ENCODE data around the gene CSRNP2.
A peak's percentile ranks its signal among the peaks of the same experiment; 100 is the strongest.
"Not testable (repeated sequence)": the region's sequence is repeated elsewhere in the genome, so short reads cannot be mapped to it uniquely, and the experiment has no call there.

CSRNP2 gene, protein sequence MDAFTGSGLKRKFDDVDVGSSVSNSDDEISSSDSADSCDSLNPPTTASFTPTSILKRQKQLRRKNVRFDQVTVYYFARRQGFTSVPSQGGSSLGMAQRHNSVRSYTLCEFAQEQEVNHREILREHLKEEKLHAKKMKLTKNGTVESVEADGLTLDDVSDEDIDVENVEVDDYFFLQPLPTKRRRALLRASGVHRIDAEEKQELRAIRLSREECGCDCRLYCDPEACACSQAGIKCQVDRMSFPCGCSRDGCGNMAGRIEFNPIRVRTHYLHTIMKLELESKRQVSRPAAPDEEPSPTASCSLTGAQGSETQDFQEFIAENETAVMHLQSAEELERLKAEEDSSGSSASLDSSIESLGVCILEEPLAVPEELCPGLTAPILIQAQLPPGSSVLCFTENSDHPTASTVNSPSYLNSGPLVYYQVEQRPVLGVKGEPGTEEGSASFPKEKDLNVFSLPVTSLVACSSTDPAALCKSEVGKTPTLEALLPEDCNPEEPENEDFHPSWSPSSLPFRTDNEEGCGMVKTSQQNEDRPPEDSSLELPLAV

DNA sequence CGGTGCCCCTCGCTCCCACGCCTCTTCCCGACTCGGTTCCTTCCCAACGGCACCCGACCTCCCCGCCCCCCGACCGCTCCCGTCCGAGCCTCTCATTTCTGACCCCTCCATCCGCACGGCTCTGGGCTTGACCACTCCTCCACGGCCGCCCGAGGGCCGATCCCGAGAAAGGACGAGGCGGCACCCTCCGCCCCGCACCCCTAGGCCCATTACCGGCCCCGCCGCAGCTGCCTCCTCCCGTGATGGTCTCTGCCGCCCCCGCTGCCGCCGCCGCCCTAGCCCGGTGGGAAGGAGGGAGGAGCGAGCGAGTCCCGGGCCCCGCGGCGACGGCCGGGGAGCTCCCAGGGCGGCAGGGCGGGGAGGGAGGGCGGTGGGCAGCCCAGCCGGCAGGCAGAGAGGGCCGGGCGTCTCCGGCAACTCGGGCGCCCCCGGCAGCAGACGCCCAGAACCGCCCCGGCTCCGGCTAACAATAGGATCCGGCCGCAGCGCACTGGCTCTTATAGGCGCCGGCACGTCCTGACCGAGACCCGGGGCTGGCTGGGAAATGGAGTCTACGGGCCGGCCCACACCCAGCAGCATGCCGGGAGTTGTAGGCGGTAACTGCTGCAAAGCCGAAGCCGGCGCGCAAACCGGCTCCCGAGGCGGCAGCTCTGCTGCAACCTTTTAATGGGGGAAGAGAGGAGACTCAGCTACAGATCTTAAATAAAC, at the start of gene CSRNP2:
TSS of gene CSRNP2 (minus strand) at position 471 of the 708 bp plus-strand sequence. CDS start 7,035 bp downstream, outside the sequence.
- peak; percentile 89 for DNase-seq

DNA sequence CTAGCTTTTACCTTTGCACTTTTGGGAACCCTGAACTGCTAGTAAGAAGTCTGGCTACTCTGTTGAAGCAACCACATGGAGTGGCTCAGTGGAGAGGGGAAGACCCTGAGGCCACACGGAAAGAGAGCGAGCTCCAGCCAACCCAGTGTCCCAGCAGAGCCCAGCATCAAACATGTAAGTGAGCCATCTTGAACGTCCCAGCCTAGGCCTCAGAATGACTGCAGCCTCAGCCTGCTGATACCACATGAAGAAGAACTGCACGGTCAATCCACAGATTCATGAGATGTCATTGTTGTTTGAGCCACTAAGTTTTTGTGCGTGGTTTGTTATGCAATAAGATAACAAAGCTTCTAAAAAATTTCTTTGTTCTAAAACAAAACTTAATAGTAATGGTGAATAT, 49.3 kb upstream of the CSRNP2 start:
- DNase-seq = no peak

DNA sequence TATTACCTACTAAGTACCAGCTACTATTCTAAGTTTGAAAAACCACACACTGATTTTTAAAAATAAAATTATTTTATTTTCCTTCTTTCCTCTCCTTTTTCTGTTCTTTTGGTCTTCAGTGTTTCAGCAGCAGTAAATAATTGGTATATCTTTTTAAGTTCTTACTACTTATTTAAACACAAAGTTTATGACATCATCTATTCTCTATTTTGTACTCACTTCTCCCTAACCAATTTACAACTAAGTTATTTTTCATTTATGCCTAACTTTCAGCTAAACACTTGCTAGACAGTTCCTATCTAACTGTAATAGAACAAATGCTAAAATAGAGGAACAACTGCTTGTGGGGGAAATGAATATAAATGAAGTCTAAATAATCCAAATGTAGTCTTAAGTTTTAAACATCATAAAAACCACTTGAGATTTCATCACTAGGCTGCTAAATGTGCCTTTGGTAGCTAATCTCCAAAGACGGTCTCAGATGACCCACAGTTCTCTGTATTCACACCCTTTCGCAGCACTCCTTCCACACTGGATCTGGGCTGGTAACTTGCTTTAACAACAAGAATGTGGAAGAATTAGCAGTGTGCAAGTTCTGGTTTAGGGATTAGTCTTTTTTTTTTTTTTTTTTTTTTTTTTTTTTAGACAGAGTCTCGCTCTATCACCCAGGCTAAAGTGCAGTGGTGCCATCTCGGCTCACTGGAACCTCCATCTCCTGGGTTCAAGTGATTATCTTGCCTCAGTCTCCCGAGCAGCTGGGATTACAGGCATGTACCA, 48.5 kb upstream of the CSRNP2 start:
- DNase-seq = no peak

DNA sequence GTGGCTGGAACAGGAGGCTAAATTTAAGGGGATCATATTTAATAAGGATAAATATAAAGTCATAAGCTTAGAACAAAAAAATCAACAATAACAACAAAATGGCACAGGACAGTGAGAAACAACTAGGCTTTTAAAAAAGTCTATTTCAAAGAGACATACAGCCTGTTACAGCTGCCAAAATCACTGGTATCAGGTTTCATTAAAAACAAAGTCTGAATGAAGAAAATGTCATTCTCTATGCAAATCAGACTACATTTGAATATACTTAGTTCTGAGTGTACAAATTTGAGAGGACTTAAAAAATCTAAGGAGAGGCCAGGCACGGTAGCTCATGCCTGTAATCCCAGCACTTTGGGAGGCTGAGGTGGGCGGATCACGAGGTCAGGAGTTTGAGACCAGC, 45.5 kb upstream of the CSRNP2 start:
- no peak for DNase-seq

DNA sequence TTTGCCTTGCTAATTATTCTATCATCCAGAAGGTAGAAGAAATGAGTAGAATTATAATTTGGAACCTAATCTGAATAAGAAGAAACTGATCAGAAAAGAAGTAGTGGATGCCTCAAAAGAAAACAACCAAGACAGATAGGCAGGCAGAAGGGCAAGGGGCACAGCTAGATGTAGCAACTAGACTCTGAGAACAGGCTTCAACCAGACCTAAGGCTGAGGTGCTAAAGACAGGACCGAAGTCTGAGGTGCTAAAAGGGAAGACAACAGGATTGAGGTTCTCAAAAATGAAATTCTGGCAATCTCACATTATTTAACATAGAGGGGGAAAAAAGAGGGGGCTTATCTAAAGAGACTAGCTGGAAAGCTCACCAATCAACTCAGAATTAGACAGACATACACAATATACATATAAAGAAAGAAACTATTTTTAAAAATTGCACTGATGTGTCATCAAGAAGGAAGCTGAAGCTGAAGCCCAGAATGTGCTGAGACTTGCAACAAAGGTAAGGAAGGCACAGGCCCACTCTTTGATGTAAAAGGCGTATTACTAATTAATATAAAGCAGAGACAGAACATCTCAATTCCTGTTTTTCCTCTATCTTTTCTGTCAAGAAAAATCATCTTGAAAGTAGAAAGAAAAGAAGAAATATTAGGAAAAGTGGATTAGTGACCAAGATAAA, 43.8 kb upstream of the CSRNP2 start:
- DNase-seq = no peak

DNA sequence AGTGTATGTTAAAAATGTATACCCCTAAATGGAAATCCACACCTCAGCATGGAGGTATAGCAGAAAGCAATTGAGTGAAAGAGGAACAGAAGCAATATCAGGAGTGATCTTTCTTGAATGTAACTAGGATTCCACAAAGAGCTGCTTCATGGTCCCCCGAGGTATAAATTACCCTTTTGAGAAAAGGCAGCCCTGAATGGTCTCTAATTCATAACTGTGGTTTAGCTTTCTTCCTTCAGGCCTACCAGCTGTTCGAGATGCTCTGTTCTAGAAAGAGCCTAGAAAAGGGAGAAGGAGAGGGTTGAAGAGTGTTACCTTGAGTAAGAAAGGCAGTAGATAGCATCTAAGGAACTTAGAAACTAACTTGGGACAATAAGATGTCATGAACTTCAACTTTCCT, 42.9 kb upstream of the CSRNP2 start:
- no peak for DNase-seq

DNA sequence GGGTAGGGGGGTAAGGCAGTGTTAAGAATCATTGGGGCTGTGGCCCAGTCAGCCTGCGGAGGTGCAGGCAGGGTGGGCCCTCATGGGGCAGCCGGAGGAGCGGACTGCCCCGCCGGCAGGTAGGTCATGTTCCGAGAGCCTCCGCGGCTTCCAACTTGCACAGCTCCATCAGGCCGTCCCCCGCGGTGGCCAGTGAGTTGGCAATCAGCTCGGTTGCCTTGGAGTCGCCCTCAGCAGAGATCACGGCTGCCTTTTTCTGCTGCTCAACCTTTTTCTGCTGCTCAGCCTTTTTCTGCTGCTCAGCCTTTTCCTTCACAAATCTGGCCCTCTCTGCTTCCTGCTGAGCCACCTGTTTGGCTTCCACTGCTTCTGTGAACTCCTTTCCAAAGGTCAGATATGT, 41.1 kb upstream of the CSRNP2 start:
- no peak for DNase-seq

DNA sequence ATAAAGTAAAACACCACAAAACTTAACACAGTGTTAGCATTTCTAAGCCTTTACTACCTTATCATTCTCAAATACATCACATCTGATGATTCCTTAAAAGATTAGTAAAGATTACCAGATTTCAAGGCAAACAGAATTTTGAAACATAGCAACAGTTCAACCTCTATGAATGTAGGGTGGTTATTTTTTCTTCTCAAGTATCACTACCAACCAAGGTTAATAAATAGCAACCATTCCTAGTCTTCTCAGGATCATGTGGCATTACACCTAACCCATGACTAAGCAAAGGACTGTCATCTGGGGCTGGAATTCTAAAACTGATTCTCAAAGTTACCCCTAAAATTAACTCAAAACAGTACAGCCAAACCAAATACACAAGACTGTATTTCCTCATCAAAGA, 39.4 kb upstream of the CSRNP2 start:
- no peak for DNase-seq

DNA sequence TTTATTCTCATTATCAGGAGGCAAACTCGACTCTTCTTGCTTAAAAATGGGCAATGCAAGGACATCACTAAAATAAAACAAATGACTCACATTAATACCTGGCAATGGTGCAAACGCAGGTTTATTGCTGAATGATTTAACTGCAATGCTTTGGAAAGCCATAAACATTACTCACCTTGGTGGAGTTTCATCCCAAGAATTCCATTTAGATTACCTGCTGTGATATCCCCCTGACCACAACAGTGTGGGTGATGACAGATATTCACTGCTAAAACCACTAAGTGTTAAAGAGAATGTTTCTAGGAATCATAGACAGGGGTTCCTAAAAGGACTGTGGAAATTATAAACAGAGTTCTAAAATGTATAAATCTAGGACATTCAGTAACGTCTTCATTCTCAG, 35.3 kb upstream of the CSRNP2 start:
- no peak for DNase-seq

DNA sequence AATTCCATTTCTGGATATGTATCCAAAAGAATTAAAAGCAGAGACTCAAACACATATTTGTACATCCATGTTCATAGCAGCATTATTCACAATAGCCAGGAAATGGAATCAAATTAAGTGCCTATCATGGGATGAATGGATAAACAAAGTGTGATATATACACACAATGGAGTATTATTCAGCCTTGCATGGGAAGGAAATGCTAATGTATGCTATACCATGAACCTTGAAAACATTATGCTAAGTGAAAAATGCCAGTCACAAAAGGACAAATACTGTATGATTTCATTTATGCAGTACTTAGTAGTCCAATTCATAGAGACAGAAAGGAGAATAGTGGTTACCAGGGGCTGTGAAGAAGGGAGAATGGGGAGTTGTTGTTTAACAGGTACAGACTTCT, 32.1 kb upstream of the CSRNP2 start:
- DNase-seq = no peak

DNA sequence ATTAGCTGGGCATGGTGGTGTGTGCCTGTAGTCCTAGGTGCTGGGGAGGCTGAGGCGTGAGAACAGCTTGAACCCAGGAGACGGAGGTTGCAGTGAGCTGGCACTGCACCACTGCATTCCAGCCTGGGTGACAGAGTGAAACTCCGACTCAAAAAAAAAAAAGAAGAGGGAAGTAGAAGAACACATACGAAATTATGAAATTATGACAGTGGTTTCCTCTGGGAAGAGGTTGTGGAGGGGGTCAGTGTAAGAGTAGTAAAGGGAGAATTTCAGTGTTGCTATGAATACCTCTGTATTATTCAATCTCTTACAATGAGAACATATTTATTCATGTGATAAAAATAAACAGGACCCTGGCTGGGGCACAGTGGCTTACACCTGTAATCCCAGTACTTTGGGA, 24.7 kb upstream of the CSRNP2 start:
- no peak for DNase-seq

DNA sequence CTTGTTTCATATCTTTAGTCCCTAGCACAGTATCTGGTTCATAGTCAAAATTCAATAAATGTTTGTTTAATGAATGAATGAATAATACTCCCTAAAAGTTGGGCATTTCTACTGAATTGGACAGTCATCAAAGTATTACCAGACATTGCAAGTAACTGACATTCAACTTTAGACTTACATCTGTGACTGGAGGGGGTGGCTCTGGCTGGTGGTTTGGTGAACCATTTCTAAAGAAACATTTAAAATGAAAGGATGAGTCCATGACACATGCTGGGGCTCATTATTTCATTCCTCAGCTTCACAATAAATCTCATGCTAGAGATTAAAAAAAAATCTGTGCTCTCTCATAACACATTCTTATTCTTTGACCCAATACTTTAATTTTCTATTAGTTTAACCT, 20.6 kb upstream of the CSRNP2 start:
- no peak for DNase-seq

DNA sequence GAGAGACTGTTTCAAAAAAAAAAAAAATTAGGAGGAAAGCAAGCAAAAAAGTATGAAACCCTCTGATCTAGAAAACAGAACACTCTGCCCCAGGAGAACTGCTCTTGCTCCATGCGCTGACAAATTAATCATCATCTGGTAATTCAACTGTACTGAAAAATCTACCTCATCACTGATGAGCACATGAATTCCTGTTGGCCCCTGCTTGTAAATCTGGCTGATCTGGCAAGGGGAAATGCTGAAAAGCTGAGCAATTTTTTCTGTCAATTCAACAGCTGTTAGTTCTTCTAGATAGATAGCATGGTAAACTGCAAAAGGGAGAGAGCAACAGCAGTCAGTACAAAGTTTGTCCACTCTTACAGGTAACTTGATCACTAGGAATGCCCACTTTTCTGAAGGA, 15.2 kb upstream of the CSRNP2 start:
- no peak for DNase-seq

DNA sequence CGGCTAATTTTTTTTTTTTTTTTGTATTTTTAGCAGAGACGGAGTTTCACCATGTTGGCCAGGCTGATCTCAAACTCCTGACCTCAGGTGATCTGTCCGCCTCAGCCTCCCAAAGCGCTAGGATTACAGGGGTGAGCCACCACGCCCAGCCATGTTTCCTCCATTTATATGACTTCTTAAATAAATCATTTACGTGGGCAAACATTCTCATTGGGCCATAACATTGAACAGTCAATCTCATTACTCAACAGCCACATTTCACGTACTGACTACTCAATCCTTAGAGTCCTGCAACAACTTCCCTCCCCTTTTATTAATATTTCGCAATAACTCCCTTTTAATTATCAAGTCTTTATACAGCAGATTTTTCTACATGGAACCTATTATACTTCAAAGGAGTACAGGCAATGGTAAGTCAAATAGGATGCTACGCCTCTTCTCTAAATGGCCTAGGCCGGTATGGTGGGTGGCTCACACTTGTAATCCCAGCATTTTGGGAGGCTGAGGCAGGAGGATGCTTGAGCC, 7.4 kb upstream of the CSRNP2 start:
- no peak for DNase-seq

DNA sequence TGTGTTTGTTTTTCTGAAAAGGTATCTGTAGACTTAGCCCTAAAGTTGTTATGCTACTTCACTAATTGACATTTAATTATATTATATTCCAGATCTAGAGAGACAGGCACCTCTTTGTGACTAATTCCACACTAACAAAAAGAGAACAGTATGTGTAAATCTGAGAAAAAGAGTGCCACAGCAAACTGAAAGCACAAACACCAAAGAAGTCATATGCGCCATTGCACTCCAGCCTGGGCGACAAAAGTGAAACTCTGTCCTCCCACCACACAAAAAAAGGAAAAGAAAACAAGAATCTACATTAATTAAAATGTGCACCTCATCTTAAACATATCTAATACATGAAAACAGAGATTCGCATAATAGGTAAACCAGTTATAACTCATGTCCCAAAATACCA, 4.4 kb upstream of the CSRNP2 start:
- no peak for DNase-seq

DNA sequence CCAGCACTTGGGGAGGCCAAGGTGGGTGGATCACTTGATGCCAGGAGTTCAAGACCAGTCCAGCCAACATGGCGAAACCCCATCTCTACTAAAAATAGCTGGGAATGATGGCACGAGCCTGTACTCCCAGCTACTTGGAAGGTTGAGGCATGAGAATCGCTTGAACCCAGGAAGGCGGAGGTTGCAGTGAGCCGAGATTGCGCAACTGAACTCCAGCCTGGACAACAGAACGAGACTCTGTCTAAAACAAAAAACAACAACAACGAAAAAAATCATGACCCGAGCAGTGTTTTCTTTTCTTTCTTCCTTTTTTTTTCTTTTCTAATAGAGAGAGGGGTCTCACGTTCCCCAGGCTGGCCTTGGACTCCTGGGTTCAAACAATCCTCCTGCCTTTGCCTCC, 3.5 kb upstream of the CSRNP2 start:
- no peak for DNase-seq

DNA sequence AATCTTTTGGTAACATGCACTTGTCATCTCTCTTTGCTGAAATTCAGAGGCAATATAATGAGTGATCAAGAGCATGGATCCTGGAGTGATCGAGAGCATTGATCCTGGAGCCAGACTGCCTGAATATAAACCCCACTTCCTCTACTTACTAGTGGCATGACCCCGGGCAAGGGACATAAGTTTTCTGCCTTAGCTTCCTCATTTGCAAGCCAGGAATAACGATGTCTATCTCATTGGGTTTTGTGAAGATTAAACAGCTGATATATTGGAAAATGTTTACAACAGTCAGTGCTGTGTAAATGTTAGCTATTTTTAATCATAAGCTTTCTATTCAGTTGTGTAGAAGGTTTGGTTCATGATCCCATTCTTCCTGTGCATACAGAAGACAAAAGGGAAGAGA, 2.4 kb upstream of the CSRNP2 start:
- DNase-seq = no peak

DNA sequence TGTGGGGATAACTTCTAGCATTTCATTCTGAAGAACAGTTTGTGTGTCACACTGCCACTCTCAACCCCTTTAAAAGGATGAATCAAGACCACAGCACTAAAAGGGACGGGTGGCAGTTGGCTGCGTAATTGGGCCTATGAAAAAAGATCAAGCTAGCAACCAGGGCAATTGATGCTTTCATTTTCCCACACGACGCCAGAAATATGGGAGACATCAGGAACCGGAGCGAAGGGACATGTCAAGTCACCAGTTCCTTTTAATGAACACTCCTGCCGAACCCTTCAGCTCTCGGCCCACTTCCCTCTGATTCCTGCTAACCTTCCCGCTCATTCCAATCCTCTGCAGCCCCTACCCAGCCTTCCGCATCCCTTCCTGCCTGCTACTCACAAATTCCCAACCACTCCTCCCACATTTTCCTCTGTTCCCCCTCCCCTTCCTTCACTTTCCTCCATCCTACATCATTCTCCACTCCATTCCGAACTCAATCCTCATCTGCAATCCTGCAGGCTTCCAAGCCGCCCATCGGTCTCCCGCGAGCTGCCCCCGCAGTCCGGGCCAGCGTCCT, 753 bp downstream of the CSRNP2 start:
- DNase-seq = no peak

DNA sequence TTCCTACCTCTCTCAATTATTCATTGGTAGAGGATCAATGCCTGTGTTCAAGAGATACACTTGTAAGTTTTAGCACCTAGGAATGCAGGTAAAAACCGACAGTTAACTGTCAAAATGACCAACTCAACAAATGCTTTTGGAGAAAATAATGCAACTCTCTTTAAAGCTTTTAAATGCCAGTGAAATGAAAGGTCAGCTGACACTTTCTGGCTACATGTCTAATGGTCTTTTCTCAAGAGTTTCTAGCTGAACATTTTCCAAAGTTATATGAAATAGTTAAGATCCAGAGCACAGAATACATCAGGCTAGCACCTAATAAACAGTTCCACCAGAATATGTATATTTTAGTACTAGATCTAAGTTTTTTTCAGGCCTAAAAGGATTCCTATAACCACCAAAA, 2.0 kb downstream of the CSRNP2 start:
- DNase-seq = no peak

DNA sequence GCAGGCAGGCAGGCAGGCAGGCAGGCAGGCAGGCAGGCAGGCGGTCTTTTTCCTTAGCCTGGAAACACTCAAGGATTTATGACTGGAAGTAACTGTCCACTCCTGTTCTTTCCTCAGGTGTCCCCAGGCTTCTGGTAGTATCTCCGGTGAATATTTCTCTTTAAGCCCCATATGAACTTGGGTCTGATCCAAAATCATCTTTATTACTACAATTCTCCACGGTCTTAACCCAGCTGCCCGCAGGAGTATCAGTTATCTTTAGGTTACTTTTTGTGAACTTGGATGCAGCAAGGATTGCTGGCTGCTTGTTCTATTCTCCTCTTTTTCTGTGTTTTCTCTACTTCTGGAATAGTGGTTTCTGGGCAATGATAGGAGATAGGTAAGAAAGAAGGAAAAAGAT, 3.3 kb downstream of the CSRNP2 start:
- DNase-seq = no peak

DNA sequence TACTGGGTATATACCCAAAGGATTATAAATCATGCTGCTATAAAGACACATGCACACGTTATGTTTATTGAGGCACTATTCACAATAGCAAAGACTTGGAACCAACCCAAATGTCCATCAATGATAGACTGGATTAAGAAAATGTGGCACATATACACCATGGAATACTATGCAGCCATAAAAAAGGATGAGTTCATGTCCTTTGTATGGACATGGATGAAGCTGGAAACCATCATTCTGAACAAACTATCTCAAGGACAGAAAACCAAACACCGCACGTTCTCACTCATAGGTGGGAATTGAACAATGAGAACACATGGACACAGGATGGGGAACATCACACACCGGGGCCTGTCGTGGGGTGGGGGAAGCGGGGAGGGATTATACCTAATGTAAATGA, 4.5 kb downstream of the CSRNP2 start:
- not testable (repeated sequence) for DNase-seq

DNA sequence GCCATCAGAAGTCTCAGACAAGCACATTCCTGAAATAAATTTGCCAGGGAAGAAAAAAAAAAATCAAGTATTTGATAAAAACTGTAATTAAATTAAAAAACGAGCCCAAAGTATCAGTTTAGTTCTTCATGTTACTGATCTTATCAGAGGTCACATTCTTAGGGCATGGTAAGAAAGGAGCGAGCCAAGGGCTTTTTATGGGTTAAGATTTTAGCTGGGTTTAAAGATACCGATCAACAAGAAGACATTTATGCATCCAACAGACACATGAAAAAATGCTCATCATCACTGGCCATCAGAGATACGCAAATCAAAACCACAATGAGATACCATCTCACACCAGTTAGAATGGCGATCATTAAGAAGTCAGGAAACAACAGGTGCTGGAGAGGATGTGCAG, 5.0 kb downstream of the CSRNP2 start:
- not testable (repeated sequence) for DNase-seq
